SIG-M5 (cell line): ENCODE results near the gene ISYNA1.

ENCODE experiments used
- DNase-seq: peaks from one replicate; lab custom pipeline; 2025; lab: John Stamatoyannopoulos, UW

The ISYNA1 gene

DNA sequence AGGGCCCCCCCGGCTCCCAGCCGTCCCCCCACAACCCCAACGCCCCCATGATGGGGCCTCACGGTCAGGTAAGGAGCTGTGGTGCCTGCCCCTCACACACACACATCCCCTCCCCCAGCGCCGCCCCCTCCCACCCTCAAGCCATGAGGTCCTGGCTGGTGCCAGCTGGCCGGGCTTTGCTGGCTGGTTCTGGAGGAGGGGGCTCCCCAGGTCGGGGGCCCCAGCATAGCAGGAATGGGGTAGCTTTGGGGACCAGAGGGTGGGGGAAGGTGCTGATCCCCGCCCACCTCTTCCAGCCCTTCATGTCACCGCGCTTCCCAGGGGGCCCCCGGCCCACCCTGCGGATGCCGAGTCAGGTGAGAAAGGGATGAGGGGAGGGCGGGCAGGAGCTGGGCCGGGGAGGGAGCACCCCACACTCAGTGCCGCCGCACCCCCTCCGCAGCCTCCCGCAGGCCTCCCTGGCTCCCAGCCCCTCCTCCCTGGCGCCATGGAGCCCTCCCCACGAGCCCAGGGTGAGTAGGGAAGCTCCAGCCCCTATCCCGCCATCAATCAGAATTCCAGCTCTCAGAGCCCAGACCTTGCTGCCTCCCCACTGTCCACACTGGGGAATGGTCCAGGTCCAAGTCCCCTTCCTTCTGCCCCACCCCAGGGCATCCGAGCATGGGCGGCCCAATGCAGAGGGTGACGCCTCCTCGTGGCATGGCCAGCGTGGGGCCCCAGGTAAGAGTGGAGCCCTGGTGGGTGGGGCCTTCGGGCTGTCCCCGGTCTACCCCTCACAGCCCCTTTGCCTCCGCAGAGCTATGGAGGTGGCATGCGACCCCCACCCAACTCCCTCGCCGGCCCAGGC, 6.4 kb downstream of the ISYNA1 start:
- DNase-seq, result no peak

DNA sequence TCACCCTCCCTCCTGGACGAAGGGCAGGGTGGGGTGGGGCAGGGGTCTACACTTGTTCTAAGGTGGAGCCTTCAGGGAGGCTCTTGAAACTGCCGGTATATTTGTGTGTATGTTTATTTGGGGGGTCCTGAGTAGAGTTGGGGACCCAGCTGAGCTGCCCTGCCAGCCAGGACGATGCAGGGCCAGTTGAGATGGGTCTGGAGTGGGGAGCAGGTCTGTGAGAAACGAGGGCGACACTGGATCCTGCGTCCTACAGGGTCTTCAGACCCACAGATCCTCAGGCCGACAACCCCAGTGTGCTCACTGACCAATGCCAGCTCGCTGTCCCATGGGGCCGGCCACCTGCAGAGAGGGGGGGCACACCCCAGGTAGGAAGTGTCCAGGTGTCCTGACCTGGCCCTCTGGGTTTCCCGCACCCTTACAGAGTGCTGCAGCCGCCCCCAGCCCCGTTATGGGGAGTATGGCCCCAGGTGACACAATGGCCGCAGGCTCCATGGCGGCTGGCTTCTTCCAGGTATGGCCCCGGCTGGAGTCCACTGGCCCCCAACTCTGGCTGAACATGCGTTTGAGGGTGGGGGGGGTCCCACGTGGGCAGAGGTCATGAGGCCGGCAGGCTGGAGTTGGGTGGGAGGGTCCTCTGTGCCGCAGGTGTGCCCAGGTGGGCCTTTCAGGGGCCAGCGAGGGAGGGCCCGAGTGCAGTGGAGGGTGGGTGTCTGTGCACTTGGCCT, 7.4 kb downstream of the ISYNA1 start:
- no peak for DNase-seq

DNA sequence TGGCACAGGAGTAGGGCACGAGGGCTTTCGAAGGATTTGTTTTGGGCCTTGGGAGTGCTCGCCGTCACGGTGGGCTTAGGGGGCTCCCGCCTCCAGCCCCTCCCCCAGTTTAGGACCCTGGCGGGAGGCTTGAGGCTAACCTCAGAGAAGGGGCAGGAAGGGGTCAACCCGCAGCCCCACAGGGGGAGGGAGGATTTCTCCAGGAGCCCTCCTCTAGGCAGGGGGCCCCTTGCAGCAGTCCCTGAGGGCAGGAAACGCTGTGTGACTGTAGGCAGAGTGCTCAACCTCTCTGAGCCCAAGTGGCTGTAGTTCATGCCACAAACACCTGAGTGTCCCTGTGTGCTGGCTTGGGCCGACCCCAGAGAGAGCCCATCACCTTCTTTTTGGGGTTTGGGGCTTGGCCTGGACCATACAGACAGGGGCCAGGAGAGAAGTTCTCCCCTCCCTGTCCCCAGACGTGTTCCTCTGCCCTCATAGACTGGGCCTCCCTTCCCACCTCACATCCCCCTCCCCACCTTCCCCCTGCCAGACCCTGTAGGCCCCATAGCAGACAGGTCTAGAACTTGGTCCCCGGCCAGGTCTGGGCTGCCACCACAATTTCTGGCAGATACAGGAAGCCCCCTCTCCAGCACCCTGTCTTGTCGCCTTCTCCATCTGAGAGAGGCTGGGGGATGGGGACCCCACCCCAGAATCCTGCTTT, 8.1 kb downstream of the ISYNA1 start:
- DNase-seq, result no peak

DNA sequence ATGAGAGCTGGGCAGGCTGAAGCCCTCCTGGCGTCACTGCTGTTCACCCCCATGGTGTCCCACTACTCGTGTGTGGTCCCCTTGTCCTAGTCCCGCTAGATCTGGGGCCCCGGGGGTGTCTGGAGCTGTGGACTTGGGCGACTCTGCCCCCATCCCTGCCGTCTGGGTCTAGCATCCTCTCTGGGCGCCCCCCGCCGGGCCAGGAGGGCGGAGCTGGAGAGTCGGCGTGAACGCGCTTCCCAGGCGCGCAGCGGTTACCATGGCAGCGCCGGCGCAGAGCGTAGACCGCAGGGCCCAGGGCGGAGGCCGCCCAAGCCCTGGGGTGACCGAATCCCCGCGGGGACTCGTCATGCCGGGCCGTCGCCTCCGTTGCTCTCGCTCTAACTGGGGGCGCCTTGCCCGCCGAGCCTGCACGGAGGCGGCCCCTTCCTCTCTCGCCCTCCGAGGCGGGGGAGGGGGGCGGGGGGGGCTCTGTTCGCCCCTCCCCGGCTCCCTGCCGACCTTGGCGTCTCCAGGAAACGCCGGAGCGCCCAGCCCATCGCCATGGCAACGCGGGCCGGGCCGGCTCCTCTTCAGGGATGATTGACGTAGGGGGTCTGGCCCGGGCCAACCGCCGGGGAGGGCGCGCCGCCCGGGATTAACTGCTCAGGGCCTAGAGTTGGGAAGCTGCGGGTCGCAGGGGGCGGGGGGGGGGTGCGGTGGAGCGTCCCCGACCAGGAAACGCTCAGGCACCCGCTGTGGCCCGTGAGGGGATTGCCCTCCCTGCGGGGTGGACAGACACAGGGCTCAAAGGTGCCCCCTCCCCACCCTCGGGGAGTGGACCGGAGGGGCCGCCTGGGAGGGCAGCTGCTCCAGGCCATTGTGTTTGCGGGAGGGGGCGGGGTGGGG, 8.9 kb downstream of the ISYNA1 start:
- DNase-seq, result no peak

DNA sequence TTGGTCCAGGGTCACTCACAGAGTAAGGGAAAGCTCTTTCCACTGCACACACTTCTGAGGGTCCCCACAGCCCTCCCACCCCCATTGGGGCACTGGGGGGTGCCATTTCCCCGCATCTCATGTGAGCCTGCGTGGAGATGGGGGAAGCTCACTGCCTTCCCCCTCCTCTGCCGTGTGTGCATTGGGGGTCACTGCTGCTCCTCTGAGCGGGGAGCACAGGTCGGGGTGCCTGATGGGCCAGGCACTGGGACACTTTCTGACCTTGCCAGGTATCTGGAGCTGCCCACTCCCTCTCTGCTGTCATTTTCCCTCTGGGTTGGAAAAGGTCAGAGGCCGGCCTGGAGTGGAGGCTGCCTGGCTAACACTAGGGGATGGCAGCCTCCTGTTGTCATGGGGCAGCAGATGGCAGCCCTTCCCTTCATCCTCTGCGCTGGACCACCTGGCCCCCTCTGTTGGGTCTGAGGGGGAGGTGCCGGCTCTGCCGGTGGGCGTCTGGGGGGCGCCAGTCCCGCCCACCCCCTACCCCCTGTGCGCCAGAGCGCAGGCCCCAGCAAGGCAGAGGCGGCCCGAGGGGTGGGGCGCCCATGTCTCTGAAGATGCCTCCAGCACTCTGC, 9.7 kb downstream of the ISYNA1 start:
- DNase-seq, result no peak

DNA sequence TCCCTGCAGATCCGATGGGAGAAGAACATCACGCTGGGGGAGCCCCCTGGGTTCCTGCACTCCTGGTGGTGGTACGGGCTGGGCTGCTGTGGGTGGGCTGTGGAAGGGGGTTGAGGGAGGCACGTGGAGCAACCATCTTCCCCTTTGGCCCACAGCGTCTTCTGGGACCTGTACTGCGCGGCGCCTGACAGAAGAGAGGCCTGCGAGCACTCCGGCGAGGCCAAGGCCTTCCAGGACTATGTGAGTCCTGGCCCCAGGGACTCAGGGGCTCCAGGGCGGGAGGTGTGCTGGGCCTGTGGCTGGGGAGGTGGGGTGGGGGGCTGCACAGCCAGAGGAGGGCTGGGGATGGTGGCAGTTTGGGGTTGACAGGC, 10.2 kb downstream of the ISYNA1 start:
- DNase-seq, result no peak

DNA sequence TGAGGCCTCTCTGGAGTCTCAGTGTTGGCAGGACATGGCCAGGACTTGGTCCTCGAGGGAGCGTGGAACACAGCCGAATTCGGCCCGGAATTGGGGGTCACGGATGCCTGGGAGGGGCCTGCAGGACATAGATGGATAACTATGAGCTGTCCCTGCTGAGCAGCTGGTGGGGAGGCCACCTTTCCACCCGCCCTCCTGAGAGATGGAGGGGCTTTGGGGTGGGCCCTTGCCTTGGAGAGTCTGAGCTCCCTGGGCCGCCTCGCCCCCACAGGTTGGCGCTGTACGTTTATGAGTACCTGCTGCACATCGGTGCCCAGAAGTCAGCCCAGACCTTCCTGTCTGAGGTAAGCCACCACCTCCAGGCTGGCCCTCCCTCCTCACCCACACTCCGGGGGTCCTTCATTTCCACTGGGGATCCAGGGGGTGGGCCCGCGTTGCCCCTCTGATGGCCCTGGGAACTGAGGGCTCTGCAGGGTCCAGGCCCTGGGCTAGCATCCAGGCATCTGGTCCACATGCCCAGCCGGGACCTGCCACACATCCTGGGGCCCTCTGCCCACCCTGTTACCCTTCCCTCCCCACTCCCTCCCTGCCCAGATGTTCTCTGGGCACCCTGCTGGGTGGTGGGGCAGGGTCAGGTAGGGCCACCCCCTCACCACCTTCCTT, 10.7 kb downstream of the ISYNA1 start:
- no peak for DNase-seq

DNA sequence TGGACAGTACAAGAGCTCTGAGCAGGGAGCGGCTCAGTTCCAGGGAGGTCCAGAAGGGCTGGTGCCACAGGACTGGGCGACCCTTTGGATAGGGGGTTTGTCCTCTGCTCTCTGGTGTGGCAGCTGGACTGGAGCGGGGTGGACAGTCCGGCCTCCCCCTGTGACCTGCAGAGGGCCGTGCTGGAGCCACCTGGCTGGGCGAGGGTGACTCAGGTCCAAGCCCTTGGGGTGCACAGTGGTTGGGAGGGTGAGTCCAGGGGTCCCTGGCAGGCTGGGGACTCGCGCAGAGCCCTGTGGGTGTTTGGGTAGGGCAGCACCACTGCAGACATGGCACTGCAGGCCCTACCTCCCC, 11.5 kb downstream of the ISYNA1 start:
- no peak for DNase-seq

DNA sequence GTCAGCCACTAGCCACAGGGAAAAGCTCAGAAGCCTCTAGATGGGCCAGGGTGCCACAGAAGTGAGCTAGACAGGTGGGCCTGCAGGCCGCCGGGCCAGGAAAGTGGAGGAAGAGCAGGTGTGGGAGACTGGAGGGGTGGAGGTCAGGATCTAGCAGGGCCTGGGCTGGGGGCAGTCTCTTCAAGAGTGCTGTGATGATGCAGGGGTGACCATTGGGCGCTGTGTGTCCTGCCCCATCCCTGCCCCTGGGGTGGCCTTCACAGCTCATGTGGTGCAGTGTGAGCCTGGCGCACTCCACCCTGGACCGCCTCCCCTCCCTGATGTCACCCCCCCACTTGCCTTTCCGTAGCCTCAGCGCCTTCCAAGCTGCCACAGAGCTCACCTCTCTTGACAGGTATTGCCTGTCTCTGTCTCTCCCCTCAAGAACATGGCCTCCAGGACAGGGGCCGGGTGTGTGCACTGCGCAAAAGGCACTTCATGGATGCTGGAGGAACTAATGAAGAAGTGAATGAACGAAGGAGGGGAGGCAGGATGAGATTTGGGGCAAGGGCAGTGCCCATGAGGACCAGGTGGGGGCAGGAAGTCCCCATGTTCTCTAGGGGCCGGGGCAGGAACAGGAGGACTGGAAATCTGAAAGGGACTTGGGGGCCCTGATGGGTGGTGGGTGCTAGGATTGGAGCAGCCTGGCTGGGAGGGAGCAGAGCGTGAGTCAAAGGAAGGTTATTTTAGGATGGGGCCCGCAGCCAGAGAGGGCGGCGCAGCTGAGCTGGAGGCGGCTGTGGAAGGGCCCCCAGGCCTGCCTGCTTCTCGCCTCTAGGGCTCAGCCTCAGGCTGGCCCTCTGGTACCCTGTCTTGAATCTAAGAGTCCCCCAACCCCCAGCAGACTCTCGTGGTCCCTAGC, 12.2 kb downstream of the ISYNA1 start:
- DNase-seq, result no peak

DNA sequence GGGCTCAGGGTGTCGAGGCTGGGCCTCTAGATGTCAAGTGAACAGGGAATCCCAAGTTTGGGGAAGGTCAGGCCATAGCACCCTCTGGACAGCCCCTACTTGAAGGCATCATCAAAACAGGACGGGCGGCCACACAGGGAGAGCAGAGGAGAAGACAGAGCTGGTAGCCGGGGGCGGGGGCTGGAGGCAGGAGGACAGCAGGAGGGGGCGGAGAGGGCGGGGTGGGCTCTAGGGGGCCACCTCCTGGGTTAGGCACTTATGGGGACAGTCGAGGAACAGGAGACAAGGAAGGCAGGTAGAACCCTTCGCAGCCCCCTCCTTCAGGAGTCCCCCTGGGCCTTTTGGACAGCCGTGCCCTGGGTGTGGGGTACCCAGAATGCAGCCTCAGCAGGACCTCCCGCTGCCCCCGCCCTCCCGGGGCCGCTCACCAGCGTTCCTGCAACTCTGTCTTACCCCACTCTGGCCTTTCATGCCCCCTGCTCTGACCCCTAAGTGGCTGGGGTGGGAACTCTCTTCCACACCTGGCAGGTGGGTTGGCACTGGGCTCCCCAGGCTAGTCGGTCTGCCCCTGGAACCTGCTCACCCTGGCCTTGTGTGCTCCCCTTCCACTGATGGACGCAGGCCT, 12.9 kb downstream of the ISYNA1 start:
- DNase-seq, result no peak

DNA sequence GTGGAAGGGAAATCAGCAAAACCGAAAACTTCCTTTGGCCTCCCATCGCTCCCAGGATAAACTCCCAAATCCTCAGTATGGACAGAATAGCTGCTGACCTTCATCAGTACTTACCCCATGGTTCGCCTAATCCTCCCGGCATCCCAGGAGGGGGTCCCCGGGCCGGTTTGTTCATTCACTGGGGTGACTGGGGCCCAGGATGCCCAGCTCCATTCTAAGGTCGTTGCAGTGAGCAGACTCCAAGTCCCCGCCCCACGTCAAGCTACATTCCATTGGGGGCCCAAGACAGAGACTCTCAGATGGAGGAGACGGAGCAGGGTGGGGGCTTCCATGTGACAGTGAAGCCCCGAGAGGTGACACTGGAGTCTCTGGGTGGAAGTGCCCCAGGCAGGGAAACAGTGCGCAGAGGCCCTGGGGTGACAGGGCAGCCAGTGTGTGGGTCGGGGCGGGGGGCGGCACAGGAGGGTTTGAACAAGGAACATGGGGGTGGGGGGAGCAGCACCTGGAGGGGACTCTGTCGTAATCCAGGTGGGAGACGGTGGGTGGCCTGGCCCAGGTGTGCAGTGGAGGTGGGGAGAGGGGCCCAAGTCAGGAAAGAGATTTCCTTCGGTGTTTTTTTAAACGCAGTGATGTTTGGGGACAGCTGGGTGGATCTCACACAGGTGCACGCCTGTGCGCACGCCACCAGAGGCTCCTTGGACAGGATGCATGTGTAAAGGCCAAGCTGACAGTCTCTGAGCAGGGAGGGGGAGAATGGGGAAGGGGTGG, 13.6 kb downstream of the ISYNA1 start:
- no peak for DNase-seq

DNA sequence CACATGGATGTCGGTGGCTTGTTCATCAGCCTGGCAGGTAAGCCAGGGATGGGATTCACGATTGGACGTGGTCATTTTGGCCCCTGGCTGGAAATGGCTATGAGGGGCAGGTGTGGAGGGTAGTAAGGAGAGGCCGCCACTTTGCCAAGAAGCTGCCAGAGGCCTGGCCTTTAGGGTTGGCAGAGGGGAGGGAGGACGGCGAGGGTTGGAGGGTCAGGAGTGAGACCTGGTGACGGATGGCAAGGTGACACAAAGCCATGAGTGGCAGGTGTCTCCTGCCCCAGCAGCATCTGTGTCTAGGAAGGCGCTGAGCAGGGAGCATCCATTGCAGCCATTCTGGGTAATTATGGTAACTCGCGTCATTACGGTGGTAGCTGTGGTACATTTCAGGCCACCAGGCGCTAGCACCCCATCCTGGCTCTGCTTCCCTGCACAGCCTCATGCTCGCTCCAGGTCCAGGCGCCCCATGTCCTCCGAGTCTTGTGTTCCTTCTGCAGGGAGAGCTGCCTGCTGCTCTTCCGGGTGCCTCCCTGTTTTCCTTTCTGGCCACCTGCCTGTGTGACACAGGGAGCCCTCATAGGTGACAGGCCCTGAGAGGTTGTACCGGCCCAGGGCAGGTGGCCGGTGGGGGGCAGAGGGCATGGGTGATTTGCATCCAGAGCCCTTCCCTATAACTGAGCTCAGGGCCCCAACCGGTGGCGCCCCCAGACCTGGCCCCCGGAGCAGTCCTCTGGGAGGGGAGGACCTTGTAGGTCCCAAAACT, 14.5 kb downstream of the ISYNA1 start:
- no peak for DNase-seq

DNA sequence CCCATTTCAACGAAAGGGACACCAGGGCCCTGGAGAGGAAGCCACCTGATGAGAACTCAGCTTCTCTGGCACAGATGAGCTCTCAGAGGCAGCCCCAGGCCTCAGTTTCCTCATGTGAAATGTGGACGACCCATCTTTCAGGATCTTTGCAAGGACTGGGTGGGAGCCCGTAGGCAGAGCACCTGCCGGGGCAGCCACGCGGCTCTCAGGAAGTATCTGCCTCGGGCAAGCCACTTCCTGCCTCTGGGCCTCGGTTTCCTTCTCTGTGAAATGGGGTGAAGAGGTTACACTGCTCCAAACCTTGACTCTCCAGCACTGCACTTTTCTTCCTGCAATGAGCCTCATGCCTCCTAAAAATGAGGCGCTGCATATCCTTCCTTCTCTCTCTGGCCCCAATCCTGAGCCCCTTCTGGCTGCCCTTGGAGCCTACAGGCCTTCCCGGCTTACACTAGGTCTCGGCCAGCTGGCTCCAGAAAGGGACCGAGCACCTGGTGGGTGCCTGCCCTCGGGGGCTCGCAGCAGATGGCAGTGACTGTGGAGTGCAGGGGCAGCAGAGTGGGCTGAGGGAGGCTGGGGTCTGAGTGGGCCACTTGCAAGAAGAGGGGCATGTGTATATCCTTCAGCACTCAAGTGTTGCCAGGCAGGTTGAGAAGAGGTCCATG, 15.3 kb downstream of the ISYNA1 start:
- no peak for DNase-seq

DNA sequence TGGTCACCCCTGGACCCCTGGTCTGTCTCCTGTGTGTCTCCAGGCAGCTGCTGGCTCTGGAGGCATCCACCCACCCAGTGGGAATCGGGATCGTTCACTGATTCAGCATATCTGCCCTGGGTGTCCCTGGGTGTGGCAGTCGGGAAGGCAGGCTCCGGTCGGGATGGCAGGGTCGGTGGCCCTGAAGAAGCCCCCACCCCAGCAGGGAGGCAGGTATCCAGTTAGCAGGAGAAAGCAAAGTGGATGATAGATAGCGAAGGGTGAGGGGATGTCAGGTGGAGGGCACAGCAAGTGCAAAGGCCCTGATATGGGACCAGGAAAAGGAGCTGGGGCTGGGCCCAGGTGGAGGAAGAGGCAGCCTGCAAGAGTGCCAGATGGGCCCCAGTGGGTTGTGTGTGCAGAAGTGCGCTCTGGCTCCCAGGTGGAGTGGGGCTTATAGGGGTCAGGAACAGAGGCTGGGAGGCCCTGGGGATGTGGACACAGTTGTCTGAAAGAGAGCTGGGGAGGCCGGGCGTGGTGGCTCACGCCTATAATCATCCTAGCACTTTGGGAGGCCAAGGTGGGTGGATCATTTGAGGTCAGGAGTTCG, 16.5 kb downstream of the ISYNA1 start:
- DNase-seq, result no peak

DNA sequence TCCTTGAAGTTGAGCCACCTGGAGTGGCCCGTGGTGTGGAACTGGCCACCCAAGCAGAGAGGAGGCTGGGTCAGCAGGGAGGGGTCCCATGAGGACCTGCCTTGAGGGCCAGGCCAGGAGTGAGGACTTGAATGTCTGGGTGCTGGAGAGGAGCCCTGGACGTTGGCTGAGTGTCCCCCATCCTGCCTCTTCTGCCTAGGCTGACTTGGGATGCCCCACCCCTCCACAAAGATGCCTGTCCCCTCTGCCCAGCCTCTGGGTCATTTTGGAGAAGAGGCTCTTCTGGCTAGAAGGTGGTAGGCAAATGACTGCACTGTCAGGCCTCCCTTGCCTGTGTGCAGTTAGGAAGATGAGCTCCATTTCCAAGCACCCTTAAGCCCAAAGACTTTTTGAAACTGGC, 17.0 kb downstream of the ISYNA1 start:
- no peak for DNase-seq

DNA sequence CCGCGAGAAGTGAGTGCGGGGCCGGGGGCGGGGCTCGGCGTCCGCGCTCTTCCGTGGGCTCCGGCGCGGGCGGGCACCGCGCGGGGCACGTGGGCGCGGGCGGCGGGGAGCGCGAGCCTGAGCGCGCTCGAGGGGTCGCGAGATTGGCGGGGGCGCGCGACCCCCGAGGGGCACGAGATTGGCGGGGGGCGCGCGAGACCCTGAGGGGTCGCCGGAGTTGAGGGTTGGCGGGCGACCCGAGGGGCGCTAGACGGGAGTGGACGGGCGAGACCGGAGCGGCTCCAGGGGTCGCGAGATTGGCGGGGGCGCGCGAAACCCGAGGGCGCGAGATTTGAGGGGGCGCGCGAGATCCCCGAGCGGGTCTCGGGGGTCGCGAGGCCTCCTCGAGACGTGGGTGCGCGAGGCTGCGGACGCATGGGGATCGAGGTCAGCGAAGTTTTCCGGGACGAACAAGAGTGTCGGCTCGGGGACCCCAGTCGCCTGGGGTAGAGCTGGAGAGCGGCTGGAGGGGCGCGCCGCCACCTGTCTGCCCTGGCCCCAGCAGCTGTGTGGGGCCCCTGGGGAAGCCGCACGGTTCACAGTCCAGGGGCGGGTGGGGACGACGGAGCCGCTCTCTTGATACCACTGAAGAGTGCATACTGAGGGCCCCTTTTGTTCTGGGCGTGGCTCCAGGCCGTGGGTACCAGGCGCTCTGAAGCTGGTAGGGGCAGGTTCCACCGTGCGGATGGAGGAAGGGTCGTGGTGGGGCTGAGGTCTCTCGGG, 18.1 kb downstream of the ISYNA1 start:
- DNase-seq, result no peak
